ENCODE data around the gene SHROOM2.

Gene SHROOM2

DNA sequence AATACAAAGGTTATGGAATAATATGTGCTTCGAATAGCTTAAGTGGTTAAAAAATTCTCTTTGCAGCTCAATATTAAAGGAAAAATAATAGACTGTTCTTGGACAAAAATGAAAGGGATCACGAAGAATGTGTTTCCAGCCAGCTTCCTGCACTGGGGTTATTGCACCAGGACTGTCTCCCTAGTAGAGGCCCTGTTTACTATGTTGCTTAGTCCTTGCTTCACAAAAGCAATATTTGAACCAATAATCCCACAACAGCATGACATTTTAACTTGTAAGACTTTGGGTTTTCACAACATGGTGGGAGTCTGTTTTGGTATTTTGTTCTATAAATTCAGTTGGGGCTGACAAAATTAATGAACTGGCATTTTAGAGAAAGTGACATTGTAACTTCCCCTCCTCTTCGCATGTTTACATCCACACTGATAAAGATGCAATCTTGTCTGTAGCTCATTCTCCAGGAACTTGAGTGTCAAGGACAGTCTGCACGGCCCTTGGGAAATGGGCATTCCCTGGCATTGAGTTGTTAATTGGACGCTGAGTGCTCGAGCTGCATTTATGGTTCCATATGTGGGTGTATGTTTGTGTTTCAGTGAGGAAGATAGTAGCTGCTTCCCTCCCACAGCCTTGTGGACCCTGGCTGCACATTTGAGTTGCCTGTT is 39.0 kb downstream of the SHROOM2 start:
- no peak for TF ChIP-seq JUND (IDR thresholded peaks at IDR 0.05; ENCODE audit: low read depth)
- in situ Hi-C loops (cut with HindIII; ENCODE audit: low pct_unique_long_range_greater_than_20kb, low sequenced_read_pairs) = no loop called here
- DNase-seq (ENCODE audit: low read depth in 1 of 2, low spot score in 1 of 2) = no peak

DNA sequence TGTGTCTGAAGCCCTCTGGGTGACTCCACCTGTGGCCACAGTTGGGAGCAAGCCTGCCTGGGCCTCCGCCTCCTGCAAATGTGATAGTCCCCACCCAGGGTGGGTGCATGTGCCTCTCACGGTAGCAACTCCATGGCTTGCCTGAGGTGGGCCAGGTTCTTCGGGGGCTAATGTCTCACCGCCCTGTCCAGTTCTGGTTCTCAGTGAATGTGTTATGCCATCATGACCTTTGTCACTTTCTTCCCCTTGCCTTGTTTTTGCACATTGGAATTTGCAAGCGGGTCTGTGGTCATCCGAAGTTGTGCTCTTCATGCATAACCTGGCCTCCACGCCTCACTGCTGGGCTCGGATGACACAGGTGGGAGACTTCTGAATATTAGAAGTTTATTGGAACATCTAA is 39.7 kb downstream of the SHROOM2 start:
- in situ Hi-C loops (cut with HindIII; ENCODE audit: low pct_unique_long_range_greater_than_20kb, low sequenced_read_pairs) = no loop called here
- no peak for DNase-seq (ENCODE audit: low read depth in 1 of 2, low spot score in 1 of 2)
- TF ChIP-seq JUND (IDR thresholded peaks at IDR 0.05; ENCODE audit: low read depth) = no peak

DNA sequence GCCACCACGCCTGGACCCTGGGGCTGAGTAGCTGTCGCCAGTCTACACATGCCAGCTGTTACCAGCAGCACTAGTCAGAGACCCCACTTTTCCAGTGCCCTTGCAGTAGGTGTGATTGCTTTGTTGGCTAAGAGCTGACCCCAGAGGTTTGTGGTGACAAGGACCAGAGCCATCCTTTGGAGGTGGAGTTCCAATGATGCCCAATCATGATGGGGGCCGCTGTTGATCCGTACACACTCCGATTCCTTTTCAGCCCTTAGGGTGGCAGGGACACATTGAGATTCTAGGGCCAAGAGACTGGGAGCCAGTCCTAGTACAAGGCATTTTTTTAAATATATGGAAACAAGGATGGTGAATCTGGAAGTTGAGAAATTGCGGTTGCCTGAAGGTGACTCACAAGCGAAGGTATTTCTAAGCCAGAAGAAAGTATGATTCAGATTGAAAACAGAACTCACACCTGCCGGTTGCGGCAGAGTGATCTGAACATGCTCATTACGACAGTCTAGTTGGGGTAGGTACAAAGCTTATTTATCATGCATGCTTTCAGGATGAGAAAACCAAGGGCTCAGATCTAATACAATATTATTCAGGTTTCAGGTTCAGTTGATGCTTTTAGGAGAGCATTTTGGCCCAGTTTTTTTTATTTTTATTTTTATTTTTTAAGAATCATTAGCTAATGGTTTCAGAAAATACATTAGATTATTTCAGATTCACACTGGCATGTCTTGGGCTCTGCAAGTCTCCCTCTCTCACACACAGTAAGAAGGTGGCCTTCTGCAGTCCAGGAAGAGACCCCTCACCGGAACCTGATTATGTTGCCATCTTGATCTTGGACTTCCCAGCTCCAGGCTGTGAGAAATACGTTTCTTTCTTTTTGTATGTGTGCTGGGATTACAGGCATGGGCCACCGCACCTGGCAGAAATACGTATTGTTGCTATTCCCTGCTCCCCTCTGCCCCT is 43.4 kb downstream of the SHROOM2 start:
- in situ Hi-C loops (cut with HindIII; ENCODE audit: low pct_unique_long_range_greater_than_20kb, low sequenced_read_pairs) = no loop called here
- no peak for DNase-seq (ENCODE audit: low read depth in 1 of 2, low spot score in 1 of 2)
- no peak for TF ChIP-seq JUND (IDR thresholded peaks at IDR 0.05; ENCODE audit: low read depth)

DNA sequence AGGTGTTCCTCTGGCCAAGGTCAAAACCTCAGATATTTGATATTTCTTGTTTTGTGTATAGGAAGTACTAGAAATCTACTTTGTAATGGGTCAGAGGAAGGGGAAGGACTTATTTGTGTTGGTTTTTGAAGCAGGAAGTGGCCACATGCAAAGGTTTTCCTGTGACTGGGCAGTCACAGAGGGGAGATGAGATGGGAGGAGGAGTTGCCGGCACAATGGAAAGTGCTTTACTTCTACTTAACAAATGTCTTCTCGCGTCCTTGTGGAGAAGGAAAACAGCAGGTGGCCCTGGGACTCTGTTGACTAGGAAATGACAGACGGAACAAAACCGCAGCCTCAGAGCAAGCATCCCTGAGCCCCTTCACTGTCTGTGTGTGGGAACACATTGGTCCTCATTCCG is 46.6 kb downstream of the SHROOM2 start:
- no peak for TF ChIP-seq JUND (IDR thresholded peaks at IDR 0.05; ENCODE audit: low read depth)
- DNase-seq (ENCODE audit: low read depth in 1 of 2, low spot score in 1 of 2) = no peak
- in situ Hi-C loops (cut with HindIII; ENCODE audit: low pct_unique_long_range_greater_than_20kb, low sequenced_read_pairs) = no loop called here

DNA sequence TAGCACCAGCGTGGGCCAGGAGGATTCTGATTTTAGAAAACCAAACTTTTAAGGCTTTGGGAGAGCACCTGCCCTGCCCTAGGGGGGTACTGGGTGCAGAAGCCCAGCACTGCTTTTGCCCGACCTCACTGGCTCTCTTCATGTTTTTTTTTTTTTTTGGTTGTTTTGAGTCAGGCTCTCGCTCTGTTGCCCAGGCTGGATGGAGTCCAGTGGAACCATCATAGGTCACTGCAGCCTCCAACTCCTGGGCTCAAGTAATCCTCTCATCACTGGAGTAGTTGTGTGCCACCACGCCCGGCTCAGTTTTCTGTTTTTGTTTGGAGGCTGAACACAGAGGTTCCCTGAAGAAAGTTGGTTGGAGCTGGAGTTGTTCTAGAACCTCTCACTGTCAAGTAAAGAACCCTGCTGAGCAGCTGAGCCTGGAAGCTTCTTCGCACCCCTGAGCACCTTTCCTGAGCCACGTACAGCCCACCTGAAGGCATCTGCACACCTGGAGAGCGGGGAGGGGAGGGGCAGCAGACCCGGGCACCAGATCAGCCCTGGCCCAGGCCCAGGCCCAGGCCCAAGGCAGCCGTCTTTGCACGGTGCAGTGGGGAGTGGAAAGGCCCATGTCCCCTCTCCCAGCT is 49.5 kb downstream of the SHROOM2 start:
- in situ Hi-C loops (cut with HindIII; ENCODE audit: low pct_unique_long_range_greater_than_20kb, low sequenced_read_pairs) = no loop called here

DNA sequence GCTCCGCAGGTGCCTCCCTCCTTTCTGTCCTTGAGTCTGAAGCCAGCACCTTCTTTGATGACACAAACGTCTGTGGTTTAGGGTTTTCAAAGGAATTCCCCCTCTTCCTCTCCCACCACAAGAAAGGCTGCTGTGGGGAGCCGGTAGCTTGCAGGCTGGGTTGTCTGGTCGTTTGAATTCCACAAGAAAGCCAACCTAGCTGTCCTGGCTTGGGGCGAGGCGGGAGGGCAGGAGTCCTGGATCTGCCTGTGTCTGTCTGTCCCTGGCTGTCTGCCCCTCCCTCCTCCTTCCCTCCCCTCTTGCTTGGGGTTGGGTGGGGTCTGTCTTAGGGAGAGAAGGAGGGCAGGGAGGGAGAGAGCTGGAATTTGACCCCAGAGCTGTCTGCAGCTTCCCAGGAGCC is 56.3 kb downstream of the SHROOM2 start:
- DNase-seq (ENCODE audit: low read depth in 1 of 2, low spot score in 1 of 2) = no peak
- no peak for TF ChIP-seq JUND (IDR thresholded peaks at IDR 0.05; ENCODE audit: low read depth)
- in situ Hi-C loops (cut with HindIII; ENCODE audit: low pct_unique_long_range_greater_than_20kb, low sequenced_read_pairs) = no loop called here

More for the DNA sequence above, 49.5 kb downstream of the SHROOM2 start:
- TF ChIP-seq JUND (IDR thresholded peaks at IDR 0.05; ENCODE audit: low read depth) = no peak
- DNase-seq (ENCODE audit: low read depth in 1 of 2, low spot score in 1 of 2) = no peak

DNA sequence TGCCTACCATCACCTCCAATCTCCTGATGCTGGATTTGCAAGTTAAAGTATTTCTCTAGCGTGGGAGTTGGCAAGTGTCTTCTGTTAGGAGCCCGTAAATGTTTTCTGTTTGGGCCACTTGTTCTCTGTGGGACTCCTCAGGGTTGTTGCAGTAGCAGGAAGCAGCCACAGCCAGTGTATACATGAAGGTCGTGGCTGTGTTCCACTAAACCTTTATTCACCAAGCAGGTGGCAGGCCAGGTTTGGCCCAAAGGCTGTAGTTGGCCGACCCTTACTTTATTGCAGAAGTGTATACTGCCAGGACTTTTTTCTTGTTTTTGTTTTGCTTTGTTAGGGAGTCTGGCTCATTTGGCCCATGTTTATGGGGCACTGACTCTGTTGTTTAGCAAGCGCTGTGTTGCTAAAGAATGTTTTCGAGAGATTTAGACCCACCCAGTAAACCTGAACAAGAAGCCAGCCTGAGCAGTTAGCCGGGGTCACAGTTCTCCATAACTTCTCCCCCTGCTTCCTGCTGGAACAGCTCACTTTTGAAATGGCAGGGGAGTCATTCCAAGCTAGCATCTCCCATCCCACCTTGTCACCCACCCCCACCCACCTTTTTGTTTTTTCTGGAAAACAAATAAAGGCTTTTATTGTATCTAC is 58.8 kb downstream of the SHROOM2 start:
- DNase-seq (ENCODE audit: low read depth in 1 of 2, low spot score in 1 of 2) = no peak
- TF ChIP-seq JUND (IDR thresholded peaks at IDR 0.05; ENCODE audit: low read depth) = no peak
- in situ Hi-C loops (cut with HindIII; ENCODE audit: low pct_unique_long_range_greater_than_20kb, low sequenced_read_pairs) = no loop called here

DNA sequence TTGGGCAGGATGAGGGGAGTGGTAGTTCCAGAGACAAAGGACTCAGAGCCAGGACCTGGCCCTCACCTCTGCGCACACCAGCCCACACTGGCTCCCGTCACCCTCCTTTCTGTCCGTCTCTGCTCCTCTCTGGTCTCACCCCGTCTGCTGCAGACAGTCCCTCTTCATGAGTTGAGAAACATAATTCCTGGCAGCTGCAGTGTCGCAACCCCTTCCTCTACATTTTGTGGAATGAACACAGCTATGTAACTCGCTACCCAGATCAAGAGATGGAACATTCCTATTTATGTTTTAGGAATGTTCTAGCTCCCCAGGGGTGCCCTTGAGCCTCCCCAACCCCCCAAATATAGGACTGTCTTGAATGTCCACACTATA is 59.3 kb downstream of the SHROOM2 start:
- TF ChIP-seq JUND (IDR thresholded peaks at IDR 0.05; ENCODE audit: low read depth) = no peak
- in situ Hi-C loops (cut with HindIII; ENCODE audit: low pct_unique_long_range_greater_than_20kb, low sequenced_read_pairs) = no loop called here
- no peak for DNase-seq (ENCODE audit: low read depth in 1 of 2, low spot score in 1 of 2)

DNA sequence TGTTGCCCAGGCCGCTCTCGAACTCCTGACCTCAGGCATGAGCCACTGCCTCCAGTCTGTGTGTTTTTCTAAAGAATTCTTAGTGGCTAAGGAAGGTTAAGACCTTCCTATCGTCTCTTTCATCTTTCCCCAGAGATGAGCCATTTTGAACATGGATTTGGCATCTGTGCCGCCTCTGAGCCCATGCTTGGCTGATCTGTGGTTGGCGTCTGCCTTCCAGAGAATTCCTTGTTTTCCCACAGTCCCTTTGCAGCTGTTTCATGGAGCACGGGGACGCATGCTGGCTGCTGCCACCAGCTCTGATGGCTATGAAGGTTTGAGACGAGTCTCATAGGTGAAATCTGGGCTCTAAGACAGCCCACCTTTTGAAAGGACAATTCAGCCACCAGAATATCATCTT is 60.4 kb downstream of the SHROOM2 start:
- in situ Hi-C loops (cut with HindIII; ENCODE audit: low pct_unique_long_range_greater_than_20kb, low sequenced_read_pairs) = no loop called here
- no peak for DNase-seq (ENCODE audit: low read depth in 1 of 2, low spot score in 1 of 2)
- TF ChIP-seq JUND (IDR thresholded peaks at IDR 0.05; ENCODE audit: low read depth) = no peak

DNA sequence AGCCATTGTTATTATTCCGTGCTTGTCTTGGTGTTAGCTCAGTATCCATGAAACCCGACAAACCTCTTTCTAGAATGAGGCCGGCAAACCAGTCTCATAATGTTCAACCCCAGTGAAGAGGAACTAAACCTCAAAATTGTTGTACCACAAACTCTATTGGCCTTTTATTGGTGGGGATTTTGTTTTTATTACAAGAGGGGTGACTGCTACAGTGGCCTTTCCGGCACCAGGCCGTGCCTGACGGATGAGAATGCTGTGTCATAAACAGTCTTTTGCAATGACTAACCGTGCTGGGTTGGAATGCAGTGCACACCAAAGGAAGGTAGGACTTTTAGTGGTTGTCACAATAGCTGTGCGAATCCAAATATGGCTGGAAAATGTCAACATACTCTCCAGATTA is 60.8 kb downstream of the SHROOM2 start:
- DNase-seq (ENCODE audit: low read depth in 1 of 2, low spot score in 1 of 2) = no peak

DNA sequence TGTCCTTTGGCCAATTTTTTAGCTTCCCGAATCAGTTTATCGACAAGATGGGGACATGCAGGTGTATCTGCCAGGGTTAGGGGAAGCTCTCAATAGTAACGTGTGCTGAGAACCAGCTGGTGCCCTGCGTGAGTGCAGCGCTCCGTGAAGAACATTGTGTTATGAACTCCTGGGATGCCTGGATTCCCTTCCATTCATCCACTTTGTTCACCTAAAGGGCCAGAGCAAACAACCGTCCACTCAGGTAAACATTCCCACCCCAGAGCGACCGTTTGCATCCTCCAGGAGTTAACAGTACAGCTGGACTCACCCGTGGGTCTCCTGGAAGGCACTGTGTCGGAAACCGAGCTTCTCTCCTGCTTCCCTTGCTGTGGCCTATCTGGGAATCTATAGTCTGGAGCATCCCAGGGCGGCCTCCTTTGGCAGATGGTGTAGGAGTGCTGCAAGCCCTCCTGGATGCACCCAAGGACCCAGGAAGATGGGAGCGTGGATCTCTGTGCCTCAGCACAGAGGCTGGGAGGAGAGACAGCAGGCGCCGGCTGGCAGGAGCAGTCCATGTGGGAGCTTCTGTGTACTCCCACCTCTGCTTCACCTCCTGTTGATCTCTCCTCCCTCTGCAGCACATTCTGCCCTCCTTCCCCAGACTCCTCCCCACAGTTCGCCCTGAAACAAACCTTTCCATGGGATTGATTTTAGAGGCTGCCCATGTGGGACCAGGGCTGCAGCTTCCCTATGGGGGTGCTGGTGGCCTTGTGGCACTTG is 62.7 kb downstream of the SHROOM2 start:
- DNase-seq (ENCODE audit: low read depth in 1 of 2, low spot score in 1 of 2) = no peak

More for the DNA sequence above, 60.8 kb downstream of the SHROOM2 start:
- in situ Hi-C loops (cut with HindIII; ENCODE audit: low pct_unique_long_range_greater_than_20kb, low sequenced_read_pairs) = no loop called here
- no peak for TF ChIP-seq JUND (IDR thresholded peaks at IDR 0.05; ENCODE audit: low read depth)

DNA sequence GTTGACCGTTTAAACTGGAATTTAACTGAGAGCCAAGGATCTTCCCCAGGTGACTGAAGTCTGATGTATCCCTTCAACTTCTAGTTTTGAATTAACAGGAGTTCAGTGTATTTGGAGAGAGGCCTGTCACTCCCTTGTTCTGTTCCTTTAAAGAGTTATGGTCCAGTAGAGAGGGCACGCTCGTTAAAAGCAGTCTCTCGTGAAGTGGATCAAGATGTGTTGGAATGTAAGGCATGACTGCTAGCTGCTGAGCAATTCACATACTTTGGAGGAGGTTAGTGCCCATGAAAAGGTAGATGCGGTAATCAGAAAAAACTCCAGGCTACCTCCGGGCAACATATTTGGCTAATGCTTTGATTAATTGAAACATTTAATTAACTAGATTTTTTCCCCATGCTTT is 65.7 kb downstream of the SHROOM2 start:
- DNase-seq (ENCODE audit: low read depth in 1 of 2, low spot score in 1 of 2) = peak; percentile 49 to 66
- in situ Hi-C loops (cut with HindIII; ENCODE audit: low pct_unique_long_range_greater_than_20kb, low sequenced_read_pairs) = no loop called here
- TF ChIP-seq JUND (IDR thresholded peaks at IDR 0.05; ENCODE audit: low read depth) = peak; percentile 31; the same call in 1 of the 2 replicates

More for the DNA sequence above, 62.7 kb downstream of the SHROOM2 start:
- no peak for TF ChIP-seq JUND (IDR thresholded peaks at IDR 0.05; ENCODE audit: low read depth)
- in situ Hi-C loops (cut with HindIII; ENCODE audit: low pct_unique_long_range_greater_than_20kb, low sequenced_read_pairs) = no loop called here
